Measurements from ENCODE around the gene AADAT.
"Not testable (repeated sequence)": the region's sequence is repeated elsewhere in the genome, so short reads cannot be mapped to it uniquely, and the experiment has no call there.

Gene AADAT

DNA sequence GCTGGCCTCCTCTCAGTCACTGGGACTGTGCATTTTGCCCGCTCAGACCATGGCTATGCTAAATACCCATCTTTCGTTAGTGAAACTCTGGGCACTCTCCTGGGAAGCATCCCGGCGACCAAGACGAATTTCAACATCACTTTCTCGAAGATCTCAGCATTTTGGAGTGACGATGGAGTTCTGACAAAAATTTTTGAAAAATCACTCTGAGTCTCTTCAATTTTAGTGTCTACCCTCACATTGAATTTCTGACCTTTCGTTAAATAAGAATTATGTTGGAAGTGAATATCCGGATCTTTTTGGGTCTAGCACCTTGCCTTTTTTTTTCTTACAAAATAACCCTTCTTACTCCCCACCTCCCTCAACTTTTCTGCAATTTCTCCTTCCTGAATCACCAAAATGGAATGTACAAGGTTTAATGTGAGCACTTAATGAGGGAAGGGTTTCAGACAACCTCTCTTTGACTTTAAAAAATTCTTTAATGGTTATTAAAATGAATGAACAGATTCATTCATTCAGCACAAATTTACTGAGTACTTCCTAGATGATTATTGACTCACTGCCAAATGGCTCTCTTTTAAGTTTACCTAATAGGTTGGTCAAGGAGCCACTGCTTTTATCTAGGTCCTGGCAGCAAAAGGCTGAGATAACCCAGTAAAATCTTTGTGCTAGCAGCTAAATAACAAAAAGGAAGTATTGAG, 746 bp upstream of the AADAT start:
- DNase-seq (ENCODE audit: insufficient read length, low spot score) (no peak), FAIRE-seq (no peak)

DNA sequence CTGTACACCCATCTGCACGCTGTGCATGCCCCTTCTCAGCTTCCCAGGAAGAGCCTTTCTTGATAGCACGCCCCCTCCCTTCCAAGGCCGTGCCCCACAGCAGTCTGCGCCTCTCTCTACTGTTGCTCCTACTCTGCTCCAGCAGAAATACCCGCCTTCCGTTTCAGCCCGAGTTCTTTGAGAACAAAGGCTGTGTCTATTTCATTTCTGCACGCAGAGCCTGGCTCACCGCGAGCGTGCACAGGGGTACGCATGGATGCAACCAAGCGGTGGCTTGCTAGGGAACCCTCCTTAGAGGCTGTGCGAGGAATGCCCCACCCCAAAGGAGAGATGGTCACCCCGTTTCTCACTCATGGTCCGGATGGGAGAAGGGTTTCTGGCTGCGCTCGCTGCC, 485 bp downstream of the AADAT start:
- DNase-seq (ENCODE audit: insufficient read length, low spot score) (no peak), FAIRE-seq (no peak)

- FAIRE-seq (no peak), DNase-seq (ENCODE audit: insufficient read length, low spot score) (no peak)
These were observed 1.0 kb downstream of the AADAT start for GRCh38 chr4:170088716-170089115.

GRCh38 chr4:170087163-170087700, 2.5 kb downstream of the AADAT start:
- DNase-seq (ENCODE audit: insufficient read length, low spot score) (no peak), FAIRE-seq (no peak)

GRCh38 chr4:170083541-170083940, 6.2 kb downstream of the AADAT start:
- no peak for DNase-seq (ENCODE audit: insufficient read length, low spot score)
- FAIRE-seq: no peak

GRCh38 chr4:170080496-170080895, 9.3 kb downstream of the AADAT start:
- DNase-seq (ENCODE audit: insufficient read length, low spot score) (no peak), FAIRE-seq (no peak)

DNA sequence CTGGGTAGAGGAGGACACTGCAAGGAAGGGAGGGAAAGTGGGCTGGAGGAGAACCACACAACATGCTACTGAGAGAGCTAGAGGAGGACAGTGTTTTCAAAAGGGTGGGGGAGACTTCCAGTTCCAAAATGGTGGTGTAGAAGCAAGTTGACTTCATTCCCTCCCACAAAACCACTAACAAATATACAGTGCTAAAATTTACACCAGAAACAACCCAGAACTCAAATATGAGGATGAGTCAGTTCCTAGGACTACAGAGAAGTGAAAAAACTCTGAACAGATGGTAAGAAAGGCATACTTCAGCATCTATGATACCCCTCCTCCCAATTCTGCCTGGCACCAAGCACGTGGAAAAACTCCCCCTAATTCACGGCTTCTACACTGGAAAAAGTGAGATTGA, 9.8 kb downstream of the AADAT start:
- no peak for FAIRE-seq
- DNase-seq (ENCODE audit: insufficient read length, low spot score): no peak

DNA sequence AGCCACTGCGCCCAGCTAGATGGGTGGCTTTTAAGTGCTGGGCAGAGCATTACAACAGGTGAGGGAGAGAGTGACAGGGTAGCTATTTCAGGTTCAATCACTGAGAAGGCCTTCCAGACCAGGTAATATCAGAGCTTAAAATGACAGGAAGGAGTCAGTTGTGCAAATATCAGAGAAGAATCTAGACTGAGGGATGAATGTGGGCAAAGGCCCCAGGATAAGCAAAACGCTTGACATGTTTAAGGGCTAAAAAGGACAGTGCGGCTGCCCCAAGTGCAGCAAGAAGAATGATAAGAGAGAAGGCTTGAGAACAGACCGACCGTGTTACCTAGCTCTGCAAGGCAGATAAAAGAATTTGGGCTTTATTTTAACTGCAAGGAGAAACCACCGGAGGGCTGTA, 18.6 kb downstream of the AADAT start:
- FAIRE-seq (no peak), DNase-seq (ENCODE audit: insufficient read length, low spot score) (no peak)

- no peak for FAIRE-seq
- DNase-seq (ENCODE audit: insufficient read length, low spot score): no peak
These were observed 21.2 kb downstream of the AADAT start for GRCh38 chr4:170068438-170069128.

- DNase-seq (ENCODE audit: insufficient read length, low spot score) (no peak), FAIRE-seq (no peak)
These were observed 30.3 kb downstream of the AADAT start for GRCh38 chr4:170059421-170059820.

- DNase-seq (ENCODE audit: insufficient read length, low spot score): no peak
- no peak for FAIRE-seq
These were observed 30.9 kb downstream of the AADAT start for GRCh38 chr4:170058826-170059225.

DNA sequence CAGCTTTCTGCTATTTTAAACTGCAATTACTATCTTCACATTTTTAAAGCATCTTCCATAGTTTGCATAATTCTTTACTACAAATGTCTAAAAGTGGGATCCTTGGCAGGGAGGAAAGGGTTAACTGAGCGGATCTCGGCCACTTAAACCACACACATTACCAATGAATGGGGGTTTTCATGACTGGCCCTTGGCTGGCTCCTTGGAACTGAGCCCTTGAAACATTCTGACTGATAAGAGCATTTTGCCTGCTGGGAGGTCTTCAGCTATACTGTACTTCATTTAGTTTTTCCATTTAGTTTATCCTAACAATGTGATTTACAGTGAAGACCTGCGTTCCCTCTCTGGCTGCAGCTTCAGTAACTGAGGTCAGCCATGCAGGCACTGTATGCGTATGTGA, 31.9 kb downstream of the AADAT start:
- no peak for DNase-seq (ENCODE audit: insufficient read length, low spot score)
- FAIRE-seq: no peak

DNA sequence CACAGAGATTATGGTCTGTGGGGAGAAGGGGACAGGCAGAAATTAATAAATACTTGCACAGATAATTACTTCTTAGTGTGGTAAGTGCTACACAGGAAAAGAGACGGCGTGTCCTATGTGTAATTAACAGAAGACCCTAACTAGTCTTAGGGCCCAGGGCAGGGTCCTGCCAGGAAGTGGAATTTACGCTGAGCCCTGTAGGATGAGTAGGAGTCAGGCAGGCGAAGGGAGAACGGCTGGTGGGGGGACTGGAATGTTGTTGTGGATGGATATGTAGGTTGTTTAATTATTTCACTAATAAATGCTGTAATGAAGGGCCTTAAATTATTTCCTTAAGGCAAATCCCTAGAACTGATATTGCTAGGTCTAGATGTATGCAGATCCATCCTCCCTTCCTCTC, 36.8 kb downstream of the AADAT start:
- no peak for FAIRE-seq
- no peak for DNase-seq (ENCODE audit: insufficient read length, low spot score)

DNA sequence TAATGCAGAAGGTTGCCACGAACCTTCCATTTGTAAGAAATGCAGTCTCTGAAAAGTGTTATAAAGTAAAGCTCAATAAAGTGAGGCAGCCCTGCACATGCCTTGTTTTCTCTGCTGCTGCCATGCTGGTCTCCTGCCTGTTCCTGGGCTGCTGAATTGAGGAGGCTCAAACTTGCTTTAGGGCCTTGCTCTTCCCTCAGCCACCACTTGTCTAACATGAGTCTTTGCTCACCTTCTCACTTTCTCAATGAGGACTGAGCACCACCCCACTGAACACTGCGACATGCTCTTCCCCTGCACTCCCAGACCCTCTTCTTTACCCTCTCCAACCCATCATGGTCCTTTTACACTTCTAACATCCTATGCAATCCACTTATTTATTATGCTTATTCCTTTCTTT, 38.4 kb downstream of the AADAT start:
- no peak for DNase-seq (ENCODE audit: insufficient read length, low spot score)
- FAIRE-seq: no peak

DNA sequence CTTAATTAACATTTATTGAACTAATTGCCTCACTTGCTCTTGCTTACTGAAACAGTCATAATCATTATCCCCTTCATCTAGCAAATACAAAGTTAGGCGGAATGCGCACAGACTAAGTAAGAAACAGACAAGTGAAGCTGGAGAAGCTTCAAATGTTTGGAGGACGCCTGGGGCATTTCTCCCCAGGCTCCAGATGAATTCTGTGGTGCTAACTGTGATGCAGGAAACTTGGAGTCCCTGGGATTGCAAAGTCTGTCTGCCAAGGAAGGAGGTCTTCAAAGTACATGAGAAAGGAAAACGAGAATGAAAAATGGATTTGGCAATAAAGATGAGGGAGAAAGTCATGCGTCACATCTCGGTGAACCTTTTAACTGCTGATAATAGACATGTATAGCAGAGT, 40.0 kb downstream of the AADAT start:
- no peak for DNase-seq (ENCODE audit: insufficient read length, low spot score)
- no peak for FAIRE-seq

GRCh38 chr4:170047771-170048354, 41.9 kb downstream of the AADAT start:
- peak; percentile 42 for FAIRE-seq

GRCh38 chr4:170046156-170046555, 43.6 kb downstream of the AADAT start:
- FAIRE-seq; DNase-seq (ENCODE audit: insufficient read length, low spot score): not testable (repeated sequence)

More at GRCh38 chr4:170047771-170048354, 41.9 kb downstream of the AADAT start:
- no peak for DNase-seq (ENCODE audit: insufficient read length, low spot score)

DNA sequence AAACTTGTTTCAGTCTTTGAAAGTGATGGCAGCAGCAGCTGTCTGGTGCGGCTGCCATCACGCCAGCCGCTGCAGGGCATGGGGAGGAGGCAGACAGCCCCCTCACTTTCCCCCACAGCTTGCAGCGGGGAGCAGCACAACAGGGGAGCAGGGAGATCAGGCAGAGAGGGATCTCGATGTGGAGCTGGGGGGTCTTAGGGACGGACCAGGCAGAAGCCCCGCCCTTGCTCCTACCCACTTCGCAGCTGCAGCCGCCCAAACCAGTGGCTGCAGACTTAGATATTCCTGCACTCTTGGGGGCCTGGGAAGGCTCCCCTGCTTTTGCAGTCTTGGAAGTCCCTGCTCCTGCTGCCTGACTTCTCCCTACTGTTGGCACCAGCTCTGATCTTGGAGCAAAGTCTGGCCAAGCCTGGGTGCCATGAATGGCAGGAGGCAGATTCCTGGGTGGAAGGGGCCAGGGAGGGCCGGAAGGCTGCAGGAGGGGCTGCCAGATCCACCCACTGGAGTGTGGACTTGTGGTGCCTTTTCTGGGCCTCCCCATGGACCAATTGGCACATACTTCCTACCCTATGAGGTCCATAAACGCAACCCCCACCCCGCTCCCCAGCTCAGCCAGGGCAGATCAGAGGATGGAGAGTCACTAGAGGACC, 49.6 kb downstream of the AADAT start:
- FAIRE-seq (no peak), DNase-seq (ENCODE audit: insufficient read length, low spot score) (no peak)

GRCh38 chr4:170038769-170039168, 51.0 kb downstream of the AADAT start:
- DNase-seq (ENCODE audit: insufficient read length, low spot score) (no peak), FAIRE-seq (no peak)

GRCh38 chr4:170038232-170038631, 51.5 kb downstream of the AADAT start:
- no peak for DNase-seq (ENCODE audit: insufficient read length, low spot score)

GRCh38 chr4:170037481-170037880, 52.3 kb downstream of the AADAT start:
- DNase-seq (ENCODE audit: insufficient read length, low spot score) (no peak), FAIRE-seq (no peak)

More at GRCh38 chr4:170038232-170038631, 51.5 kb downstream of the AADAT start:
- FAIRE-seq: no peak

Data from GM19239 (cell line).